Keratinocyte (primary cell): ENCODE measurements around the gene FARP2.

Experiments used
- EZH2 ChIP-seq: IDR thresholded peaks from one replicate; pipeline ENCODE4 v1.6.1; 2012; ENCODE audit warnings: inconsistent platforms, mild to moderate bottlenecking, low read length, moderate library complexity
- TF ChIP-seq, protein P1 (sequence below), 3 experiments: IDR thresholded peaks in 1 of 3; conservative IDR thresholded peaks in 1 of 3; optimal IDR thresholded peaks in 1 of 3; 2 replicates in 2 of 3; 3 replicates in 1 of 3; pipeline versions ENCODE3 to v1.5.1; 2011; ENCODE audit warnings: low read length in 3 of 3, mild to moderate bottlenecking in 3 of 3, moderate library complexity in 2 of 3, control low read depth in 1 of 3, inconsistent platforms in 1 of 3; ENCODE audit not compliant: insufficient read depth in 2 of 3; ENCODE audit errors: extremely low read depth in 1 of 3

DNA sequence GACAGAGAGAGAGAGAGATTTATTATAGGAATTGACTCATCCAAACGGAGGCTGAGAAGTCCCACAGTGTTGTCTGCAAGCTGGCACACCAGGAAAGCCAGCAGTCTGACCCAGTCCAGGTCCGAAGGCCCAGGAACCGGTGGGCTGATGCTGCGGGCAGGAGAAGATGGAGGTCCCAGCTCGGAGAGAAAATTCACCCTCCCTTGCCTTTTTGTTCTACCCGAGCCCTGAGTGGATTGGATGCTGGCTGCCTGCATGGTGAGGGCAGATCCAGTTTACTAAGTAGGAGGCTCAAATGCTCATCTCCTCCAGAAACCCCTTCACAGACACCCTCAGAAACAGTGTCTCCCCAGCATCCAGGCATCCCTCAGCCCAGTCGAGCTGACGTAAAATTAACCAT is 174.5 kb downstream of the FARP2 start:
- TF ChIP-seq EZH2, result no peak
- TF ChIP-seq, protein P1, sequence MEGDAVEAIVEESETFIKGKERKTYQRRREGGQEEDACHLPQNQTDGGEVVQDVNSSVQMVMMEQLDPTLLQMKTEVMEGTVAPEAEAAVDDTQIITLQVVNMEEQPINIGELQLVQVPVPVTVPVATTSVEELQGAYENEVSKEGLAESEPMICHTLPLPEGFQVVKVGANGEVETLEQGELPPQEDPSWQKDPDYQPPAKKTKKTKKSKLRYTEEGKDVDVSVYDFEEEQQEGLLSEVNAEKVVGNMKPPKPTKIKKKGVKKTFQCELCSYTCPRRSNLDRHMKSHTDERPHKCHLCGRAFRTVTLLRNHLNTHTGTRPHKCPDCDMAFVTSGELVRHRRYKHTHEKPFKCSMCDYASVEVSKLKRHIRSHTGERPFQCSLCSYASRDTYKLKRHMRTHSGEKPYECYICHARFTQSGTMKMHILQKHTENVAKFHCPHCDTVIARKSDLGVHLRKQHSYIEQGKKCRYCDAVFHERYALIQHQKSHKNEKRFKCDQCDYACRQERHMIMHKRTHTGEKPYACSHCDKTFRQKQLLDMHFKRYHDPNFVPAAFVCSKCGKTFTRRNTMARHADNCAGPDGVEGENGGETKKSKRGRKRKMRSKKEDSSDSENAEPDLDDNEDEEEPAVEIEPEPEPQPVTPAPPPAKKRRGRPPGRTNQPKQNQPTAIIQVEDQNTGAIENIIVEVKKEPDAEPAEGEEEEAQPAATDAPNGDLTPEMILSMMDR (optimal IDR thresholded peaks at IDR 0.05 in 1 of 3, IDR thresholded peaks at IDR 0.05 in 1 of 3, conservative IDR thresholded peaks at IDR 0.05 in 1 of 3; ENCODE audit: extremely low read depth in 1 of 3, insufficient read depth in 2 of 3, low read length in 3 of 3), result no peak
